ENCODE measurements around the gene AP4E1.

Gene AP4E1

DNA sequence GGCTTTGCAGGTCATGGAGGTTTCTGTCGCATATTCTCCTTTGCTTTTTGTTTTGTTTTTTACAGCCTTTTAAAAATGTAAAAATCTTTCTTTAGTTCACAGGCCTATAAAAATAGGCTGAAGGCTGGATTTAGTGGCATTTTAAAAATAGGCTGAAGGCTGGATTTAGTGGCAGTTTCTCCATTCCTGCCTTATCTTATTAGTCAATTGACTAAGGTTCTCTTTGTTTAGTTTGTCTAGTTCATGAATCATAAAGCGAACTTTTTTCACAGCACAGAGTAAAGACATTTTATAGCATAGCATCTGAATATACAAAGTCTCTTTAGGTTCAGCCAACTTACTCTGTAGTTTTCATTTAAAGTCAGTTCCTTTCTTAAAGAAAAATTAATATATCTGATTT, 31.4 kb downstream of the AP4E1 start:
- H3K79me1 ChIP-seq (ENCODE audit: low read depth, low read length), result no peaks in the 10 kb centered on the region
- no peak overlapping the region for H3K4ac ChIP-seq (ENCODE audit: low read length)
- no peak overlapping the region for H2BK5ac ChIP-seq (ENCODE audit: low read length)
- no peak overlapping the region for H2BK120ac ChIP-seq (ENCODE audit: low read depth, low read length)
- no peak overlapping the region for H3K14ac ChIP-seq (ENCODE audit: low read length)
- H4K91ac ChIP-seq (ENCODE audit: low read depth, low read length, poor library complexity), result no peak overlapping the region
- H3K27me3 ChIP-seq (ENCODE audit: control insufficient read depth in 3 of 3, insufficient read depth in 3 of 3, low read depth in 1 of 3, low read length in 3 of 3), result no peaks in the 10 kb centered on the region
- H3K23ac ChIP-seq (ENCODE audit: low read depth, low read length, poor library complexity), result no peak overlapping the region
- H3K9me3 ChIP-seq (replicated peaks in 1 of 2; ENCODE audit: control insufficient read depth in 2 of 2, insufficient read depth in 1 of 2, low read depth in 1 of 2, low read length in 2 of 2), result no peaks in the 10 kb centered on the region
- H3K18ac ChIP-seq (ENCODE audit: low read length), result no peak overlapping the region
- H2BK15ac ChIP-seq (ENCODE audit: low read length), result no peak overlapping the region
- H3K4me3 ChIP-seq (ENCODE audit: low read length in 2 of 2), result no peak overlapping the region
- H3K36me3 ChIP-seq (replicated peaks in 1 of 2; ENCODE audit: control insufficient read depth in 2 of 2, insufficient read depth in 2 of 2, low read length in 2 of 2), result peaks cover 1 to 47% of the 10 kb centered on the region in 2 donors
- DNase-seq (ENCODE audit: low spot score), result no peak
- H2AFZ ChIP-seq (ENCODE audit: low read length), result no peak overlapping the region
- H3K4me2 ChIP-seq (ENCODE audit: insufficient read depth, low read length, poor library complexity, severe bottlenecking), result no peak overlapping the region
- no peak overlapping the region for H2BK12ac ChIP-seq (ENCODE audit: low read length)
- no CpG with 5 or more reads among the region's 2 CpGs for WGBS, 2 donors (ENCODE audit: extremely low coverage in 2 of 2, insufficient read length in 2 of 2, insufficient replicate concordance in 1 of 2)
- no peak overlapping the region for H3K9ac ChIP-seq (ENCODE audit: low read depth, low read length, poor library complexity)
- no peaks in the 10 kb centered on the region for H3K4me1 ChIP-seq (ENCODE audit: control insufficient read depth in 2 of 2, insufficient read depth in 1 of 2, low read depth in 1 of 2, low read length in 2 of 2)
- H3K27ac ChIP-seq (replicated peaks; ENCODE audit: low read length), result no peak overlapping the region
- no peak overlapping the region for H2AK5ac ChIP-seq (ENCODE audit: low read depth, low read length)
- no peak overlapping the region for H4K8ac ChIP-seq (ENCODE audit: low read depth, low read length)

DNA sequence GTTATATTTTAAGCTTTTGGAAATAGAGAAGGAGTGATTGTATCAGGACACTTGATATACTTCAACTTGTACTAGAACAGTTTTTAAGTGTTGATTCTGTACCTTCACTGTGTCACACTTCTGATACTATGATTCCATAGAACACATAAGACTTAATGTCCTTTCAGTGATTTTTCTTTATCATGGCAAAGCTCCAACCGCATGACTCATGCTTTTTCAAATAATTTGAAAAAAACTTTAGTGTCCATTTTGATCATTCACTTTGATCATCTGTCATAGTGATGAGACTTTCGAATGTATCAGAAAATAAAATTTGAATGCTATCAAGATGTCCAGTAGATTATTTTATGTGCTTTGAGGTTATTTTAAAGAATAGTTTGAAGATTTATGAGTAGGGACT, 32.0 kb downstream of the AP4E1 start:
- Histone ChIP-seq H3K27ac (replicated peaks; ENCODE audit: low read length) (no peak overlapping the region), H3K27me3 (ENCODE audit: control insufficient read depth in 3 of 3, insufficient read depth in 3 of 3, low read depth in 1 of 3, low read length in 3 of 3) (no peaks in the 10 kb centered on the region), H3K9ac (ENCODE audit: low read depth, low read length, poor library complexity) (no peak overlapping the region), H3K18ac (ENCODE audit: low read length) (no peak overlapping the region), H3K79me1 (ENCODE audit: low read depth, low read length) (no peaks in the 10 kb centered on the region), H3K14ac (ENCODE audit: low read length) (no peak overlapping the region), H2AK5ac (ENCODE audit: low read depth, low read length) (no peak overlapping the region), H2BK15ac (ENCODE audit: low read length) (no peak overlapping the region), H3K9me3 (replicated peaks in 1 of 2; ENCODE audit: control insufficient read depth in 2 of 2, insufficient read depth in 1 of 2, low read depth in 1 of 2, low read length in 2 of 2) (no peaks in the 10 kb centered on the region), H3K4me1 (ENCODE audit: control insufficient read depth in 2 of 2, insufficient read depth in 1 of 2, low read depth in 1 of 2, low read length in 2 of 2) (no peaks in the 10 kb centered on the region), H2BK120ac (ENCODE audit: low read depth, low read length) (no peak overlapping the region), H4K91ac (ENCODE audit: low read depth, low read length, poor library complexity) (no peak overlapping the region), H2BK5ac (ENCODE audit: low read length) (no peak overlapping the region), H3K23ac (ENCODE audit: low read depth, low read length, poor library complexity) (no peak overlapping the region), H2AFZ (ENCODE audit: low read length) (no peak overlapping the region), H2BK12ac (ENCODE audit: low read length) (no peak overlapping the region), H3K36me3 (replicated peaks in 1 of 2; ENCODE audit: control insufficient read depth in 2 of 2, insufficient read depth in 2 of 2, low read length in 2 of 2) (peaks cover 1 to 53% of the 10 kb centered on the region in 2 donors), H4K8ac (ENCODE audit: low read depth, low read length) (no peak overlapping the region), H3K4me2 (ENCODE audit: insufficient read depth, low read length, poor library complexity, severe bottlenecking) (no peak overlapping the region), H3K4me3 (ENCODE audit: low read length in 2 of 2) (no peak overlapping the region), H3K4ac (ENCODE audit: low read length) (no peak overlapping the region)
- WGBS, 2 donors (ENCODE audit: extremely low coverage in 2 of 2, insufficient read length in 2 of 2, insufficient replicate concordance in 1 of 2), result no CpG with 5 or more reads among the region's 2 CpGs
- no peak for DNase-seq (ENCODE audit: low spot score)

DNA sequence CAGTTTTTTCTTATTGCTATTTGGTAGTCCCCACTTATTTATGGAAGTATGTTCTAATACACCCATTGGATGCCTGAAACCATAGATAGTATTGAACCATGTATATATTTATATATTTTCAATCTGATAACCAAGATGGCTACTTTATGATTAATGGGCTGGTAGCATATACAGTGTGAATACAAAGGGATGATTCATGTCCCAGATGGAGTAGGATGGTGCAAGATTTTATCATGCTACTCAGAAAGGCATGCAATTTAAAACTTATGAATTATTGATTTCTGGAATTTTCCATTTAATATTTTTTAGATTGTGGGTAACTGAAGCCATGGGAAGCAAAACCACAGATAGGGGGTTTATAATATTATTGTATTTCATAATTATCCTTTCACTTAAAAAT, 35.2 kb downstream of the AP4E1 start:
- no peaks in the 10 kb centered on the region for H3K4me1 ChIP-seq (ENCODE audit: control insufficient read depth in 2 of 2, insufficient read depth in 1 of 2, low read depth in 1 of 2, low read length in 2 of 2)
- H4K8ac ChIP-seq (ENCODE audit: low read depth, low read length), result no peak overlapping the region
- H3K36me3 ChIP-seq (replicated peaks in 1 of 2; ENCODE audit: control insufficient read depth in 2 of 2, insufficient read depth in 2 of 2, low read length in 2 of 2), result peaks cover 0 to 50% of the 10 kb centered on the region in 2 donors
- H3K4me3 ChIP-seq (ENCODE audit: low read length in 2 of 2), result no peak overlapping the region
- H2BK5ac ChIP-seq (ENCODE audit: low read length), result no peak overlapping the region
- no peak overlapping the region for H3K14ac ChIP-seq (ENCODE audit: low read length)
- no peak overlapping the region for H3K9ac ChIP-seq (ENCODE audit: low read depth, low read length, poor library complexity)
- H3K79me1 ChIP-seq (ENCODE audit: low read depth, low read length), result no peaks in the 10 kb centered on the region
- H2BK15ac ChIP-seq (ENCODE audit: low read length), result no peak overlapping the region
- H3K27ac ChIP-seq (replicated peaks; ENCODE audit: low read length), result no peak overlapping the region
- no peaks in the 10 kb centered on the region for H3K27me3 ChIP-seq (ENCODE audit: control insufficient read depth in 3 of 3, insufficient read depth in 3 of 3, low read depth in 1 of 3, low read length in 3 of 3)
- no peak overlapping the region for H2BK12ac ChIP-seq (ENCODE audit: low read length)
- no peak overlapping the region for H2BK120ac ChIP-seq (ENCODE audit: low read depth, low read length)
- H3K4me2 ChIP-seq (ENCODE audit: insufficient read depth, low read length, poor library complexity, severe bottlenecking), result no peak overlapping the region
- no peak overlapping the region for H3K4ac ChIP-seq (ENCODE audit: low read length)
- H3K9me3 ChIP-seq (replicated peaks in 1 of 2; ENCODE audit: control insufficient read depth in 2 of 2, insufficient read depth in 1 of 2, low read depth in 1 of 2, low read length in 2 of 2), result no peaks in the 10 kb centered on the region
- DNase-seq (ENCODE audit: low spot score), result no peak
- H2AFZ ChIP-seq (ENCODE audit: low read length), result no peak overlapping the region
- H4K91ac ChIP-seq (ENCODE audit: low read depth, low read length, poor library complexity), result no peak overlapping the region
- no peak overlapping the region for H3K18ac ChIP-seq (ENCODE audit: low read length)
- no peak overlapping the region for H2AK5ac ChIP-seq (ENCODE audit: low read depth, low read length)
- H3K23ac ChIP-seq (ENCODE audit: low read depth, low read length, poor library complexity), result no peak overlapping the region

DNA sequence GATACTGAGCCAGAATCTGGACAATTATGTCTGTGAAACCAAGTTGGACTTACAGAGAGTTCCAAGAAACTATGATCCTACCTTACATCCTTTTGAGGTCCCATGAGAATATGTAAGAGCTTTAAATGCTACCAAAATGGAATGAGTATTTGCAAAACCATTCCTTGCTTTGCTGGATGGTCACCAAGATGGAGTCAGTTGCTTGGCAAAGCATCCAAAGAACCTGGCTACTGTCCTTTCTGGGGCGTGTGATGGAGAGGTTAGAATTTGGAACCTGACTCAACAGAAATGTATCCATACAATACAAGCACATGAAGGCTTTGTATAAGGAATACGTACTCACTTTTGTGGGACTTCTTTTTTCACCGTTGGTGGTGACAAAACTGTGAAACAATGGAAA, 36.2 kb downstream of the AP4E1 start:
- WGBS, 2 donors (ENCODE audit: extremely low coverage in 2 of 2, insufficient read length in 2 of 2, insufficient replicate concordance in 1 of 2), result no CpG with 5 or more reads among the region's 3 CpGs
- no peak for DNase-seq (ENCODE audit: low spot score)

More for the DNA sequence above, 36.2 kb downstream of the AP4E1 start:
- no peak overlapping the region for H2BK15ac ChIP-seq (ENCODE audit: low read length)
- no peak overlapping the region for H2BK120ac ChIP-seq (ENCODE audit: low read depth, low read length)
- no peaks in the 10 kb centered on the region for H3K4me1 ChIP-seq (ENCODE audit: control insufficient read depth in 2 of 2, insufficient read depth in 1 of 2, low read depth in 1 of 2, low read length in 2 of 2)
- H3K9ac ChIP-seq (ENCODE audit: low read depth, low read length, poor library complexity), result no peak overlapping the region
- H3K27ac ChIP-seq (replicated peaks; ENCODE audit: low read length), result no peak overlapping the region
- H4K8ac ChIP-seq (ENCODE audit: low read depth, low read length), result no peak overlapping the region
- no peak overlapping the region for H3K4ac ChIP-seq (ENCODE audit: low read length)
- H3K14ac ChIP-seq (ENCODE audit: low read length), result no peak overlapping the region
- no peak overlapping the region for H3K23ac ChIP-seq (ENCODE audit: low read depth, low read length, poor library complexity)
- H4K91ac ChIP-seq (ENCODE audit: low read depth, low read length, poor library complexity), result no peak overlapping the region
- H2BK12ac ChIP-seq (ENCODE audit: low read length), result no peak overlapping the region
- no peak overlapping the region for H3K4me2 ChIP-seq (ENCODE audit: insufficient read depth, low read length, poor library complexity, severe bottlenecking)
- no peak overlapping the region for H2AK5ac ChIP-seq (ENCODE audit: low read depth, low read length)
- no peaks in the 10 kb centered on the region for H3K27me3 ChIP-seq (ENCODE audit: control insufficient read depth in 3 of 3, insufficient read depth in 3 of 3, low read depth in 1 of 3, low read length in 3 of 3)
- H3K18ac ChIP-seq (ENCODE audit: low read length), result no peak overlapping the region
- H2BK5ac ChIP-seq (ENCODE audit: low read length), result no peak overlapping the region
- H3K36me3 ChIP-seq (replicated peaks in 1 of 2; ENCODE audit: control insufficient read depth in 2 of 2, insufficient read depth in 2 of 2, low read length in 2 of 2), result peaks cover 0 to 51% of the 10 kb centered on the region in 2 donors
- no peaks in the 10 kb centered on the region for H3K79me1 ChIP-seq (ENCODE audit: low read depth, low read length)
- H2AFZ ChIP-seq (ENCODE audit: low read length), result no peak overlapping the region
- H3K4me3 ChIP-seq (ENCODE audit: low read length in 2 of 2), result no peak overlapping the region
- no peaks in the 10 kb centered on the region for H3K9me3 ChIP-seq (replicated peaks in 1 of 2; ENCODE audit: control insufficient read depth in 2 of 2, insufficient read depth in 1 of 2, low read depth in 1 of 2, low read length in 2 of 2)

Data from neuronal stem cell (in vitro differentiated cells).